GM12801 (cell line): ENCODE measurements around the gene LYPD6B.

ENCODE experiments used
- TF ChIP-seq, protein P1 (sequence below): IDR thresholded peaks from one replicate; pipeline ENCODE4 v1.5.1; 2011; ENCODE audit warnings: control low read depth; ENCODE audit not compliant: insufficient read length; ENCODE audit errors: extremely low read depth

LYPD6B gene

DNA sequence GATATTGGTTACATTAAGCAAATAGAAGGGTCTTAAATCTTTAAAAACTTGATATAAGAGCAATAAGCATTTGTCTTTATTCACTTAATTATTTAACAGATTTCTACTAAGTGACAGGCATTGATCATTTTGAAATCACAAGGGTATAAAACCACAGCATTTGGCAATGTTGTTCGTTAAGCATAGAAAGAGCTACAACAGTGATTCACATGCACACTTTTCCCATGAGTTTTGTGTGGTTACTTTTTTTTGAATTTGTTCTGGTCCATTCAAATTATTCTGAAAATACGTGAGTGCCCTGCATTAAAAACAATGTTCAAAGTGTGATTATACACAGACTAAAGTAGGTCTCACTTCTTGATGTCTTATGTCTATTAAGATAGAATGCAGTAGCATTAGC is 52.2 kb downstream of the LYPD6B start:
- TF ChIP-seq, protein P1, sequence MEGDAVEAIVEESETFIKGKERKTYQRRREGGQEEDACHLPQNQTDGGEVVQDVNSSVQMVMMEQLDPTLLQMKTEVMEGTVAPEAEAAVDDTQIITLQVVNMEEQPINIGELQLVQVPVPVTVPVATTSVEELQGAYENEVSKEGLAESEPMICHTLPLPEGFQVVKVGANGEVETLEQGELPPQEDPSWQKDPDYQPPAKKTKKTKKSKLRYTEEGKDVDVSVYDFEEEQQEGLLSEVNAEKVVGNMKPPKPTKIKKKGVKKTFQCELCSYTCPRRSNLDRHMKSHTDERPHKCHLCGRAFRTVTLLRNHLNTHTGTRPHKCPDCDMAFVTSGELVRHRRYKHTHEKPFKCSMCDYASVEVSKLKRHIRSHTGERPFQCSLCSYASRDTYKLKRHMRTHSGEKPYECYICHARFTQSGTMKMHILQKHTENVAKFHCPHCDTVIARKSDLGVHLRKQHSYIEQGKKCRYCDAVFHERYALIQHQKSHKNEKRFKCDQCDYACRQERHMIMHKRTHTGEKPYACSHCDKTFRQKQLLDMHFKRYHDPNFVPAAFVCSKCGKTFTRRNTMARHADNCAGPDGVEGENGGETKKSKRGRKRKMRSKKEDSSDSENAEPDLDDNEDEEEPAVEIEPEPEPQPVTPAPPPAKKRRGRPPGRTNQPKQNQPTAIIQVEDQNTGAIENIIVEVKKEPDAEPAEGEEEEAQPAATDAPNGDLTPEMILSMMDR: no peak

DNA sequence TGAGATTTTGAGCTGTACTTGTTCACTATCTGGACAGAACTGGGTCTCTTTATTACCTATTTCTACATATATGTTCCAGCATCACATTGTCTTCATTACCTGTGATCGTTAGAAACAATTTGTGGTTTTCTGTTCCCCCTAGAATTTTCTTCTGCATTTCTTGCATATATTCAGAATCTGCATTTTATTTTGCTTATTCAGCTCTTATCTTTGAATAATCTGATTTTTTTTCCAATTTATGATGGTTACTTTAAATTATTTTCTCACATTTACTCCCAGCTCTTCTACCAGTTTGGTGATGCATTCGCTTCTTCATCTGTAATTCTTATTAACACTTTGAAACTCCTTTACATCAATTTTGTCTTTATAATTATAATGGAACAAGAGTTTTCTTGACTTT is 55.1 kb downstream of the LYPD6B start:
- TF ChIP-seq, protein P1: no peak

DNA sequence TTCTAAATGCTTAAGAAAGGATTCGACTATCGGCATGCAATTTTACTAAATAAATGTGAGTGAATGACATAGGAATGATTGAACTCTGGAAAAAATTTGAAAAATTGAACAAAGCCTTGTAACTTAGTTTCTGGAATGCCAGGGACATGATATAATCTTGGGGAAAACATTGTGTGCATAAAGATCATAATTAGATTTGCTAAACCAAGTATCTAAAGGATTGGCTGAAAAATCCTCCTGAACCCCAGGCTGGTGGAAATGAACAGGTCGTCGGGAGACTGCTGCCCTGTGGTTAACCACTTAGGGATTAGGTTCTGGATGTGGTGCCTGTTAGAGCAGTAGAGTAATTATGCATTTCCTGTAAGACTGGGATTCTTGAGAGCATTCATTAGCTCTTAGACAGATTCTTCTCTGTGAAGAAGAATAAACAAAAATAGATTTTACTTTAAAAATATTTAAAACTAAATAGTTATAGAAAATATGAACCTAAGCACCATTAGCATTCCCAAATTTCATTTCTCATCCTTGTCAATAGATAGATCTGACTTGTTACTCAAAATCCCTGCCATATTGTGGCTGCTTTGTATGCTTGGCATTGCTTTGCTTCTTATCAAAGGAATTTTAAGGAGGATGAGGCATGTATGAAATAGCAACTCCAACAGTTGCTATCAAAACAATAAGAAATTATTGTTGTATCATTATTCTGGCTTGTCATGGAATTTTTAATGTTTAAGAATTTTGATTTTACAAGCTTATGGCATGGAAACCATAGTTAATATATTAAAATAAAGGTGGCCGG is 55.9 kb downstream of the LYPD6B start:
- TF ChIP-seq, protein P1: no peak

DNA sequence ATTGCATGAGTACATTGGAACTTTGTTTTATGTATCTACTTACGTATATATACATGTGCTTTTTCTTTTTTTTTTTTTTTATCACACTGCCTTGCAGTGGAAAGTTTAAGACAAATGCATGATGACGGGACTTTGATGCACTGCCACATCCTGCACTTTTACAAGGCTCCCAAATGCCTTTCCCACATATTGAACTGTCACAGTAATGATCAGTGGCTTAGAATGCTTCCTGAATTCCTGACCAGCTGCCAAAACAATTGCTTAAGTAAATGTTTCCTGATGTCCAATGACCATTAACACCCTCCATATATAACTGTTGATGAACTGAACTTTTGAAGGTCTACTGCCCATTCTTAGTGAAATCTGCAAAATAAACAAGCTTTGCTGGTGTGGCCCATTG is 60.2 kb downstream of the LYPD6B start:
- TF ChIP-seq, protein P1: no peak

DNA sequence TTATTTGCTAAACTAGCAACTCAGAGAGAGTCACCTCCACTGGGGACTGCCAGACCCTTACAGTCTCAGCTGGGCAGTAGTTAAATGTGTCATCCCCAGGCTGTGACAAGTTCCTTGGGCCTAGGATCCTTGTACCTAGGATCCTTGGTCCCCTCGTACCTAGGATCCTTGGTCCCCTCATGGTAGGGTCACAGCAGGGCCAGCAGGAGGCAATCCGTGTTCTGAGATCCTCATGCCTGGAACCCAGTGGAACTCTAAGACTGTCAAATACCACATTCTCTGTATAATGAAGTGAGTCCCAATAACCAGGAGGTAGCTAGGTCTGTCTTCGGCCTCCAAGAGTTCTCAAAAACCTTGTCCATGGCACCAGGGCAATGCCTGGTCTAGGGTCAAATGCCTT is 60.8 kb downstream of the LYPD6B start:
- TF ChIP-seq, protein P1: no peak

DNA sequence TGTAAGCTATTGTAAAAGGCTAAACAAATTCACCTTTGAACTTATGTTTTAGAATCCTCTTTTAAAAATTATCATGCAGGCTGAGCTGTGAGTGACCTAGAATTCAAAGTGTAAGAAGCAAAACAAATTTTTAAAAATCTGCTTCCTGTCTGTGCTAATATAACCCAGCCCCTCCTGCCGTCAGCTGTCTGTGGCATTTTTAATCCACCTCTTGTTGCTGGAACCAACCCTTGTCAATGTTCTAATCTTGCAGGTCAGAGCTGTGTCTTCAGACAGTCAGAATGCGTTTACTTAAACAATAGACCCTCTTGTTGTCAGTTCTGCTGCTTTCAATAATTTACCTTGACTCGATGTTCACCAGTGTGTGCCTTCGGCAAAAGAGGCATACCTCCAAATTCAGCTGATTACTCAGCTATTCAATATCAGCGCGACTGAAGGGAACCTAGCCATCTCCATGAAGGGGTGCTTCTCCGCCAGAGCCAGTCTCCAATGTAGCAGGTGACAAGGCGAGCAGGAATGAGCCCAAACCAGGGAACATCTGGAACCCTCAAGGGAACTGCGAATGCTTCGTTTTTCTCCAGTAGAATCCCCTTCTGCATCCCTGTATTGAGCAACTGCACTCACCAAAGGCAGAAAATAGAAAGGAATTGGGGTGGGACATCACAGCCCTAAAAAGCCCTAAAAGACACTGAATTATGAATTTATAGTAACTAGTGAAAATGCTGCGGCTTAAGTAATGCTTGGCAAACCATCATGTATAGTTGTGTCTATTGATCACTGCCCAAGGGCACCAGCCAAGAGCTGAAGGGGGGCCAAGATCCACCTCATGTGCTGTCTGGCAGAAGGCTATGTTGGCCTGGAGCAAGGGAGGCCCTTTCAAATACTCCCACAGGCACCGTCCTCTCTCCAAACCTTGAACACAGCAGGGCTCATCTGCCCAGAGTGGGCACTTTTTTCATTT is 62.5 kb downstream of the LYPD6B start:
- TF ChIP-seq, protein P1: no peak

DNA sequence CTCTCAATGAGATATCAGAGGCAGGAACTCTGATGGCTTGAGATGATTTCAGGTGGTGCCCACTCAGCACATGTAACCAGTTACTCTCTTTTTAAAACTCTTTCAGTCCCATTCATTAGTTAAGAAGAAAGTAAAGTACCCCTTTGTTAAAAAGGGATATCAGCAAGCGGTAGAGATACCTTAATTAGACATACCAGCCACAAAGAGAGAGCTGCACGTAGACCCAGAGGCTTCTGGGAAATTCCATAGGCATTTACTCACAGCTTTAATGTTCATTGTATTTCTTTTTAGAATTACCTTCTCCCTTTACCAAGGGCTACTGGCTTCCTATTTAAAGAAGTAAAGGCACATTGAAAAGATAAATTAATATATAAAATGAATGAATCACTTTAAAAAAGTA is 63.3 kb downstream of the LYPD6B start:
- TF ChIP-seq, protein P1: no peak
